ENCODE measurements around the gene CTTNBP2NL.

- TF ChIP-seq RFX5 (IDR thresholded peaks at IDR 0.05) (no peak), MYC (IDR thresholded peaks at IDR 0.05; ENCODE audit: borderline replicate concordance, low read length) (no peak), HMGXB4 (CRISPR knock-in tag; IDR thresholded peaks at IDR 0.05; ENCODE audit: borderline replicate concordance) (no peak), PHF8 (IDR thresholded peaks at IDR 0.05; ENCODE audit: borderline replicate concordance, low read depth) (peak; percentile 3; the same call in 1 of the 2 replicates), KDM1A (IDR thresholded peaks at IDR 0.05; ENCODE audit: low read depth) (no peak)
Observed at GRCh38 chr1:112395821-112396652, at the start of gene CTTNBP2NL.
